Measurements from ENCODE around the gene NBPF10.
"Not testable (repeated sequence)": the region's sequence is repeated elsewhere in the genome, so short reads cannot be mapped to it uniquely, and the experiment has no call there.

The NBPF10 gene, protein sequence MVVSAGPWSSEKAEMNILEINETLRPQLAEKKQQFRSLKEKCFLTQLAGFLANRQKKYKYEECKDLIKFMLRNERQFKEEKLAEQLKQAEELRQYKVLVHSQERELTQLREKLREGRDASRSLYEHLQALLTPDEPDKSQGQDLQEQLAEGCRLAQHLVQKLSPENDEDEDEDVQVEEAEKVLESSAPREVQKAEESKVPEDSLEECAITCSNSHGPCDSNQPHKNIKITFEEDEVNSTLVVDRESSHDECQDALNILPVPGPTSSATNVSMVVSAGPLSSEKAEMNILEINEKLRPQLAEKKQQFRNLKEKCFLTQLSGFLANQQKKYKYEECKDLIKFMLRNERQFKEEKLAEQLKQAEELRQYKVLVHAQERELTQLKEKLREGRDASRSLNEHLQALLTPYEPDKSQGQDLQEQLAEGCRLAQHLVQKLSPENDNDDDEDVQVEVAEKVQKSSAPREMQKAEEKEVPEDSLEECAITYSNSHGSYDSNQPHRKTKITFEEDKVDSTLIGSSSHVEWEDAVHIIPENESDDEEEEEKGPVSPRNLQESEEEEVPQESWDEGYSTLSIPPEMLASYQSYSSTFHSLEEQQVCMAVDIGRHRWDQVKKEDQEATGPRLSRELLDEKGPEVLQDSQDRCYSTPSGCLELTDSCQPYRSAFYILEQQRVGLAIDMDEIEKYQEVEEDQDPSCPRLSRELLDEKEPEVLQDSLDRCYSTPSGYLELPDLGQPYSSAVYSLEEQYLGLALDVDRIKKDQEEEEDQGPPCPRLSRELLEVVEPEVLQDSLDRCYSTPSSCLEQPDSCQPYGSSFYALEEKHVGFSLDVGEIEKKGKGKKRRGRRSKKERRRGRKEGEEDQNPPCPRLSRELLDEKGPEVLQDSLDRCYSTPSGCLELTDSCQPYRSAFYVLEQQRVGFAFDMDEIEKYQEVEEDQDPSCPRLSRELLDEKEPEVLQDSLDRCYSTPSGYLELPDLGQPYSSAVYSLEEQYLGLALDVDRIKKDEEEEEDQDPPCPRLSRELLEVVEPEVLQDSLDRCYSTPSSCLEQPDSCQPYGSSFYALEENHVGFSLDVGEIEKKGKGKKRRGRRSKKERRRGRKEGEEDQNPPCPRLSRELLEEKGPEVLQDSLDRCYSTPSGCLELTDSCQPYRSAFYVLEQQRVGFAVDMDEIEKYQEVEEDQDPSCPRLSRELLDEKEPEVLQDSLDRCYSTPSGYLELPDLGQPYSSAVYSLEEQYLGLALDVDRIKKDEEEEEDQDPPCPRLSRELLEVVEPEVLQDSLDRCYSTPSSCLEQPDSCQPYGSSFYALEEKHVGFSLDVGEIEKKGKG (N-terminal part only)

DNA sequence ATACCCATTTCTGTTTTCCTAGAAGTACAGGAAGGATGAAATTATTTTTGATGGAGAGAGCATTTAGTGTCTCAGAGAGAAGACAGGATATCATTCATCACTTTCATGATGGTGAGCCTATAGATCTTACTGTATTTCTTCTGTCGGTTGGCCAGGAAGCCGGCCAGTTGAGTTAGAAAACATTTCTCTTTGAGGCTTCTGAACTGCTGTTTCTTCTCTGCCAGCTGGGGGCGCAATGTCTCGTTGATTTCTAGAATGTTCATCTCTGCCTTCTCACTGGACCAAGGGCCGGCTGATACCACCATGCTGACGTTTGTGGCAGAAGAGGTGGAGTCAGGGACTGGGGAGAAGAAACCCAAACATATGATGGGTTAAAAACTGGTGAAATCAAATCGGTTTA is at the start of gene NBPF10:
NBPF10 (minus strand) TSS at position 340 of the 400 bp plus-strand sequence; CDS start at position 305, 35 bp downstream.
- H3K4me1 ChIP-seq (ENCODE audit: control insufficient read depth, insufficient read depth, low read length); H3K9ac ChIP-seq (ENCODE audit: low read length); DNase-seq (ENCODE audit: low read depth); H3K27me3 ChIP-seq (replicated peaks; ENCODE audit: control insufficient read depth, insufficient read depth, low read length); H3K4me3 ChIP-seq (ENCODE audit: low read length); H3K36me3 ChIP-seq (ENCODE audit: control insufficient read depth, insufficient read depth, low read length, severe bottlenecking); H3K9me3 ChIP-seq (ENCODE audit: control insufficient read depth, low read length): not testable (repeated sequence)

DNA sequence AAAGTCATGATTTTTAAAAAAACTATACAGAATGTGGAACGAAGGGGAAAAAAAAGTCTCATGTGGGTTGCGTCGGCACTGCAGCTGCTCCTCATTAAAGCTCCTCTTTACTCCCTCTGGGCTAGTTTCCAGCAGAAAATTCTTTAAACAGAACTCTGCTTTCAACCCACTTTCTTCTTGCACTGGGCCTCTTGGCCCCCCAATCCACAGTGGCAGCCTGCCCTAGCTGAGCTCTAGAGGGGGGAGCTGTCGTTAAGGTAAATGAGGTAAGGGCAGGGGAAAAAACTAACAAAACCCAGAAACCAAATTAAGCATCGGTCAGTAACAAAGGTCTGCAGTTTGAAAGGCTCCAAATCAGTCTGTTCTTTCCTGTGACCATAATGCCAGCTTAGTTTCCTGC is 29.9 kb upstream of the NBPF10 start:
- not testable (repeated sequence) for H3K9me3 ChIP-seq (ENCODE audit: control insufficient read depth, low read length); H3K4me3 ChIP-seq (ENCODE audit: low read length); H3K27me3 ChIP-seq (replicated peaks; ENCODE audit: control insufficient read depth, insufficient read depth, low read length); H3K36me3 ChIP-seq (ENCODE audit: control insufficient read depth, insufficient read depth, low read length, severe bottlenecking); H3K9ac ChIP-seq (ENCODE audit: low read length); DNase-seq (ENCODE audit: low read depth); H3K4me1 ChIP-seq (ENCODE audit: control insufficient read depth, insufficient read depth, low read length)

DNA sequence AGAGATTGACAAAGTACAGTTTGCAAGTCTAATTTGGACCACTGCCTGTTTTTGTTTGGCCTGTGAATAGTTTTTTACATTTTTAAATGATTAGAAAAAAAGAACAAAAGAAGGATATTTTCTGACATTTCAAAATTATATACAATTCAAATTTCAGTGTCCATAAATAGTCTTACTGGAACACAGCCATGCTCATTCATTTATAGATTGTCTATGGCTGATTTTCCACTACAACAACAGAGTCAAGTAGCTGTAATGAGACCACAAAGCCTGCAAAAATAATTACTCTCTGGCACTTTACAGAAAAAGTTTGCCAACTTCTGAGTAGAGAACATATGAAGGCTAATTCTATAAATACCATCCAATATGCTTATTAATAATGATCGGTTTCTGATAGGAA is 23.1 kb upstream of the NBPF10 start:
- H3K4me3 ChIP-seq (ENCODE audit: low read length); H3K27me3 ChIP-seq (replicated peaks; ENCODE audit: control insufficient read depth, insufficient read depth, low read length); H3K36me3 ChIP-seq (ENCODE audit: control insufficient read depth, insufficient read depth, low read length, severe bottlenecking); H3K4me1 ChIP-seq (ENCODE audit: control insufficient read depth, insufficient read depth, low read length); H3K9ac ChIP-seq (ENCODE audit: low read length); H3K9me3 ChIP-seq (ENCODE audit: control insufficient read depth, low read length); DNase-seq (ENCODE audit: low read depth): not testable (repeated sequence)

DNA sequence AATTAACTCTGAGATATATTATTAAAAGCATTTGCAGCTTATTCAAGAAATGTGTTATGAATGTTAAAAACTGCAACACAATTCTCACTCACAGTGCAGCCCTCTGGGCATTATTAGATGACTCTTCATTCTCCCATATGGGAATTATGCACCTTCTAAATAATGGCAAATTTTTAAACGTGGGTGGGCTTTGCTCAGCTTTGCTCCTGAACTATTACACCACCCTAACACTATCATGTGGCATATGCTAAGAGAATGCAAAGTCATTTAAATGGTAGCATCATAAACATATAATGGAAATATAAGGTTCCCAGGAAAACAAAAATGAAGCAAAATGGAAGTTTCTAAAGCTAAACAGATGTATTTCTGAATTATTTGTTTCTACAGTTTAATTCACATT is 22.7 kb upstream of the NBPF10 start:
- not testable (repeated sequence) for H3K9ac ChIP-seq (ENCODE audit: low read length); DNase-seq (ENCODE audit: low read depth); H3K9me3 ChIP-seq (ENCODE audit: control insufficient read depth, low read length); H3K4me3 ChIP-seq (ENCODE audit: low read length); H3K27me3 ChIP-seq (replicated peaks; ENCODE audit: control insufficient read depth, insufficient read depth, low read length); H3K4me1 ChIP-seq (ENCODE audit: control insufficient read depth, insufficient read depth, low read length); H3K36me3 ChIP-seq (ENCODE audit: control insufficient read depth, insufficient read depth, low read length, severe bottlenecking)

Data from adipocyte (in vitro differentiated cells).